ENCODE measurements around the gene BACH2.

Gene BACH2

DNA sequence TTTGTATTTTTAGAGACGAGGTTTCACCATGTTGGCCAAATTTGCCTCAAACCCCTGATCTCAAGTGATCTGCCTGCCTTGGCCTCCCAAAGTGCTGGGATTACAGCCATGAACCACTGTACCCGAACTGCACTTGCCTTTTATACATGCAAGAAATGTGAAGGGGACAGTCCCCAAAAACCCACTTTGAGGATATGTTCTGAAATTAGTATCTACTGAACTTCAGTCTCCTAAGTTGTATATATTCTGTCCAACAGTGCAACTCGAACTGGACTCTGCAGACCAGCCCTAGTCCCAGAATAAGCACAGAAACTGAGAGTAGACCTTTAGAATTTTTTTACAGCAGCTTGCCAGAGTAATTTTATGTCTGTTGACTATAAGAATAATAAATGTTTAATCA, 28.5 kb downstream of the BACH2 start:
- H3K4me3 ChIP-seq (ENCODE audit: low read depth, low read length), result no peak overlapping the region
- DNase-seq (ENCODE audit: low read depth), result no peak
- no peak for TF ChIP-seq CTCF (conservative IDR thresholded peaks at IDR 0.05; ENCODE audit: low read depth, low read length)

DNA sequence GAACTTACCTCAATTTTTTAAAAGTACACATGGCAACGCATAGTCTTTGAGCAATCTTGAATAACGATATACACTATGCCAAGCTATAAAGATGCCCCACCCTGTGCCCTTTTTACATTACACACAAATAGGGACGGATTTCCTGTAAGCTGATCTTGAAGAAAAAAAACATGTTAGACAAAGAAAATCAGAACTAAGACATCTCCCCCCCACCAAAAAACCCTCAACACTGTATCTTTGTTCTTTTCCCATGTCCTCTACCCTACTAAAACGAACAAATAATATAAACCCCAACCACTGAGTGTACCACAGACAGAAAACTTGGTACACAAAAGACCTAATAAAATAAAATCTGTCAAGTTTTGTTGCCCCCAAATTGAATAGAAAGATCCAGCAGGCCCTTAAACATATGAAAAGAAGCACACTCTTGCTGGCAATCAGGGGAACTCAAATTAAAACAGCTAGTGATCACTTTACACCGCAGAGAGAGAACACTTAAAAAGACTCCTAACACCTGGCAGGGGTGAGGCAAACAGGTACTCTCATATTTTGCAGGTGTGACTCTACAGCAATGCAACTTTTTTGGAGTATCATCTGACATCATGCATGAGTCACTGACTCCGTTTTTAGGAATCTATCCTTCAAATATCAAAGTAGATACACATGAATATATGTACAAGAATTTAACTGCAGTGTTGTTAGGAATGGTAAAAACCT, 29.6 kb downstream of the BACH2 start:
- no peak for TF ChIP-seq CTCF (conservative IDR thresholded peaks at IDR 0.05; ENCODE audit: low read depth, low read length)
- H3K4me3 ChIP-seq (ENCODE audit: low read depth, low read length), result no peak overlapping the region
- DNase-seq (ENCODE audit: low read depth), result no peak

DNA sequence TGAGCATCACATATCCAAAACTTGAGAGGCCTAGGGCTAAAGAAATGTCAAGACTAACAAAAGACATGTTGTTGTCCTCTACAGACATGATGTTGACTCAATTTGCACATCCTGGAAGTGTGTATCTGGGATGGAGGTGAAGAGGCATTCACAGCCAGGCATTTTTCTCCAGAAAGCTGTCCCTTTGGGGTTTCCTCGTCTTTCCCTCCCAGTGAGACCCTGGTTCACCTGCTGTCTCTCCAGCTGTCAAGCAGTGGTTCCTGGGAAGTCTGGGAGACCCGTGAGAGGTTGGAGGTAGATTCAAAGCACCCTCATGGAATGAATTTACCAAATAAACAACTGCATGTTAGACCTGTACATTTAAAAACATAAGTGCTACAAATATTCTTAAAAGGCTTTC, 32.1 kb downstream of the BACH2 start:
- TF ChIP-seq CTCF (conservative IDR thresholded peaks at IDR 0.05; ENCODE audit: low read depth, low read length), result no peak
- no peak overlapping the region for H3K4me3 ChIP-seq (ENCODE audit: low read depth, low read length)
- no peak for DNase-seq (ENCODE audit: low read depth)

- no peak for TF ChIP-seq CTCF (conservative IDR thresholded peaks at IDR 0.05; ENCODE audit: low read depth, low read length)
- no peak for DNase-seq (ENCODE audit: low read depth)
Observed at GRCh38 chr6:90263633-90264032, 33.0 kb downstream of the BACH2 start.

GRCh38 chr6:90261801-90262200, 34.8 kb downstream of the BACH2 start:
- H3K4me3 ChIP-seq (ENCODE audit: low read depth, low read length), result no peak overlapping the region
- no peak for TF ChIP-seq CTCF (conservative IDR thresholded peaks at IDR 0.05; ENCODE audit: low read depth, low read length)
- no peak for DNase-seq (ENCODE audit: low read depth)

More at GRCh38 chr6:90263633-90264032, 33.0 kb downstream of the BACH2 start:
- H3K4me3 ChIP-seq (ENCODE audit: low read depth, low read length), result no peak overlapping the region

GRCh38 chr6:90257486-90257738, 39.2 kb downstream of the BACH2 start:
- H3K4me3 ChIP-seq (ENCODE audit: low read depth, low read length), result no peak overlapping the region
- no peak for TF ChIP-seq CTCF (conservative IDR thresholded peaks at IDR 0.05; ENCODE audit: low read depth, low read length)
- DNase-seq (ENCODE audit: low read depth), result no peak

GRCh38 chr6:90256698-90257485, 39.8 kb downstream of the BACH2 start:
- peak; percentile 48 for DNase-seq (ENCODE audit: low read depth)
- no peak overlapping the region for H3K4me3 ChIP-seq (ENCODE audit: low read depth, low read length)
- TF ChIP-seq CTCF (conservative IDR thresholded peaks at IDR 0.05; ENCODE audit: low read depth, low read length), result no peak
